NCI-H1694 treated with DMSO at 0.1 percent for 48 hours (cell line): ENCODE results near the gene ELL.

Experiments
- DNase-seq: peaks from one replicate; lab custom pipeline; 2025; lab: John Stamatoyannopoulos, UW

The ELL gene

GRCh38 chr19:18469069-18469846, 52.6 kb downstream of the ELL start:
- peak; percentile 28 for DNase-seq

GRCh38 chr19:18468517-18468916, 53.4 kb downstream of the ELL start:
- DNase-seq, result no peak

- no peak for DNase-seq
Observed at GRCh38 chr19:18467978-18468377, 53.9 kb downstream of the ELL start.

- no peak for DNase-seq
Observed at GRCh38 chr19:18466354-18466753, 55.5 kb downstream of the ELL start.

- no peak for DNase-seq
Observed at GRCh38 chr19:18465964-18466339, 55.9 kb downstream of the ELL start.

GRCh38 chr19:18465214-18465963, 56.5 kb downstream of the ELL start:
- DNase-seq, result no peak

GRCh38 chr19:18464646-18465045, 57.2 kb downstream of the ELL start:
- peak; percentile 58 for DNase-seq

GRCh38 chr19:18461471-18461870, 60.4 kb downstream of the ELL start:
- no peak for DNase-seq

GRCh38 chr19:18460900-18461299, 61.0 kb downstream of the ELL start:
- DNase-seq, result no peak

GRCh38 chr19:18457483-18458331, 64.2 kb downstream of the ELL start:
- DNase-seq, result no peak

GRCh38 chr19:18456974-18457373, 64.9 kb downstream of the ELL start:
- no peak for DNase-seq

- DNase-seq, result no peak
Observed at GRCh38 chr19:18456279-18456678, 65.6 kb downstream of the ELL start.

GRCh38 chr19:18453269-18454024, 68.4 kb downstream of the ELL start:
- DNase-seq, result no peak

GRCh38 chr19:18452386-18452785, 69.5 kb downstream of the ELL start:
- DNase-seq, result no peak

GRCh38 chr19:18450931-18451836, 70.7 kb downstream of the ELL start:
- DNase-seq, result peak; percentile 45

- no peak for DNase-seq
Observed at GRCh38 chr19:18450021-18450930, 71.6 kb downstream of the ELL start.

- DNase-seq, result no peak
Observed at GRCh38 chr19:18449552-18449951, 72.3 kb downstream of the ELL start.

GRCh38 chr19:18446811-18447359, 75.0 kb downstream of the ELL start:
- DNase-seq, result no peak

GRCh38 chr19:18446145-18446810, 75.6 kb downstream of the ELL start:
- no peak for DNase-seq
